Gastroesophageal sphincter (tissue), 3 donors: ENCODE results near the gene SFT2D3.

ENCODE experiments used
- EP300 ChIP-seq: sonication (generic); formaldehyde crosslinking; IDR thresholded peaks from one replicate; pipeline ENCODE4 v1.6.1; 2017; ENCODE audit warnings: antibody characterized with exemption, mild to moderate bottlenecking
- TF ChIP-seq, protein P1 (sequence below), 4 experiments: fragments of 200-600 bp in 2 of 4; fragments of 450-650 bp in 2 of 4; sonication (generic) in 1 of 4; IDR thresholded peaks; one replicate each; pipeline ENCODE4 v1.5.1; 2017 to 2019; ENCODE audit warnings: antibody characterized with exemption in 4 of 4, mild to moderate bottlenecking in 2 of 4, moderate library complexity in 2 of 4

DNA sequence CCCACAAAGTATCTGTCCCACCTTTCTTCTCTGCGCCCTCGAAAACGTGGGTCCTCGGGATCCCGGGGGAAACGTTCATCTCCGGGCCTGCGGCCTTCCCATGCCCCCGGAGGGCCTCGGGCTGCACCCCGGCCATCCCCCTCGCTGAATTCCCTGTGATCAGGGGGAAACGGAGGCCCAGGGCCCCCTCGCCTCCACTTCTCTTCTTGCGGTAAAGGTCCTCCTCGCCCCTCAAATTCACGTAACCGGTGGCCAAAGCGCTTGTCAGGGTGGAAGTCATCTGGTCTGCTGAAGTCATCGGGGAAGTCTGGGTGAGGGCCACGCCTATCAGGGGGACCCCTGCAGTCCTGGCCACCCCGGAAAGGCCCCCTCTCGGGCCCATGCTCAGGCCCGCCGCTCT, 12.3 kb downstream of the SFT2D3 start:
- TF ChIP-seq, protein P1, sequence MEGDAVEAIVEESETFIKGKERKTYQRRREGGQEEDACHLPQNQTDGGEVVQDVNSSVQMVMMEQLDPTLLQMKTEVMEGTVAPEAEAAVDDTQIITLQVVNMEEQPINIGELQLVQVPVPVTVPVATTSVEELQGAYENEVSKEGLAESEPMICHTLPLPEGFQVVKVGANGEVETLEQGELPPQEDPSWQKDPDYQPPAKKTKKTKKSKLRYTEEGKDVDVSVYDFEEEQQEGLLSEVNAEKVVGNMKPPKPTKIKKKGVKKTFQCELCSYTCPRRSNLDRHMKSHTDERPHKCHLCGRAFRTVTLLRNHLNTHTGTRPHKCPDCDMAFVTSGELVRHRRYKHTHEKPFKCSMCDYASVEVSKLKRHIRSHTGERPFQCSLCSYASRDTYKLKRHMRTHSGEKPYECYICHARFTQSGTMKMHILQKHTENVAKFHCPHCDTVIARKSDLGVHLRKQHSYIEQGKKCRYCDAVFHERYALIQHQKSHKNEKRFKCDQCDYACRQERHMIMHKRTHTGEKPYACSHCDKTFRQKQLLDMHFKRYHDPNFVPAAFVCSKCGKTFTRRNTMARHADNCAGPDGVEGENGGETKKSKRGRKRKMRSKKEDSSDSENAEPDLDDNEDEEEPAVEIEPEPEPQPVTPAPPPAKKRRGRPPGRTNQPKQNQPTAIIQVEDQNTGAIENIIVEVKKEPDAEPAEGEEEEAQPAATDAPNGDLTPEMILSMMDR (IDR thresholded peaks at IDR 0.05) = no peak
- no peak for TF ChIP-seq EP300
